Activated B cell treated with CpG ODN at 0.5 μM for 24 hours (primary cell): Measurements from ENCODE around the gene FBRS. TPM values are rescaled to one million over a fixed set of nuclear protein-coding genes. Genes with fewer than 3 reads are reported as not detected.
A peak's percentile ranks its signal among the peaks of the same experiment; 100 is the strongest.

Experiments used
- ATAC-seq: fragments of 200-7000 bp; cut with Tn5 transposase; one replicate; pipeline ENCODE4 v1.10.0; 2021; ENCODE audit warnings: low read depth, mild to moderate bottlenecking, moderate library complexity
- CTCF ChIA-PET: fragments of 350-600 bp; sonication (Branson Sonifier 250); formaldehyde crosslinking; loops from one replicate; lab custom pipeline; 2021; ENCODE audit warnings: antibody characterized with exemption; lab: Charles Lee
- POLR2A ChIA-PET: fragments of 350-600 bp; sonication (Branson Sonifier 250); formaldehyde crosslinking; loops from one replicate; lab custom pipeline; 2021; ENCODE audit warnings: antibody characterized with exemption; lab: Charles Lee
- DNase-seq: peaks from one replicate; pipeline ENCODE4 v3.0.0; 2022
- H3K27ac Mint-ChIP-seq: one replicate; pipeline ENCODE4 v1.8.0; 2020; ENCODE audit warnings: mixed read lengths
- H3K27me3 Mint-ChIP-seq: one replicate; pipeline ENCODE4 v1.8.0; 2021; ENCODE audit warnings: mixed read lengths
- H3K36me3 Mint-ChIP-seq: one replicate; pipeline ENCODE4 v1.8.0; 2021; ENCODE audit warnings: low read depth, mixed read lengths
- H3K4me1 Mint-ChIP-seq: one replicate; pipeline ENCODE4 v1.8.0; 2021; ENCODE audit warnings: mixed read lengths
- H3K4me3 Mint-ChIP-seq: one replicate; pipeline ENCODE4 v1.8.0; 2020; ENCODE audit warnings: mild to moderate bottlenecking, mixed read lengths
- H3K9me3 Mint-ChIP-seq: one replicate; pipeline ENCODE4 v1.8.0; 2020; ENCODE audit warnings: mixed read lengths
- CTCF ChIP-seq: fragments of 200-600 bp; IDR thresholded peaks from one replicate; pipeline ENCODE4 v1.8.0; 2022; ENCODE audit warnings: antibody characterized with exemption, mild to moderate bottlenecking
- intact Hi-C: fragments of 100-400 bp; cut with micrococcal nuclease; formaldehyde crosslinking; loops from one replicate; pipeline ENCODE4 v1.15.1; 2024
- total RNA-seq: library from RNA; stranded (reverse); gene quantifications from 2 replicates; pipeline ENCODE4 v1.2.3, GENCODE V29; 2022

The FBRS gene
- total RNA-seq, 1 donor from 2014 or later = 204 TPM

GRCh38 chr16:30697264-30698138, 39.3 kb downstream of the FBRS start:
- intact Hi-C loops = loop anchor here (1.0 to 10.0 kb wide), 16 partner anchors 18 to 327 kb away; partner anchors contain the start of genes CFAP119, DCTPP1, FBRS and PHKG2
- Mint-ChIP-seq H3K4me3 (peak overlapping the region; percentile 97), H3K27ac (peak overlapping the region; percentile 100), H3K27me3 (no peaks in the 10 kb centered on the region), H3K36me3 (peaks cover 30% of the 10 kb centered on the region), H3K9me3 (no peaks in the 10 kb centered on the region), H3K4me1 (peaks cover 30% of the 10 kb centered on the region)
- TF ChIP-seq CTCF = no peak
- POLR2A ChIA-PET = interaction anchor here (0.6 to 2.9 kb wide), 13 partner anchors 31 to 1252 kb away, joined by 3 to 38 read pairs (median 4); partner anchors contain the start of genes ARMC5, FBRS, PHKG2 and PRR14
- DNase-seq (no peak), ATAC-seq (peak; percentile 86)
- CTCF ChIA-PET = interaction anchor here (0.8 to 2.0 kb wide), 5 partner anchors 38 to 605 kb away, joined by 3 to 12 read pairs (median 4); partner anchors contain the start of genes FBRS and PRR14

GRCh38 chr16:30698139-30698815, 40.0 kb downstream of the FBRS start:
- peak overlapping the region; percentile 97 for H3K4me3 Mint-ChIP-seq
- ChIA-PET POLR2A (interaction anchor here (0.7 to 2.9 kb wide), 9 partner anchors 38 to 1875 kb away, joined by 3 to 38 read pairs (median 8); partner anchors contain the start of genes ATXN2L, FBRS, PRR14 and ZNF48), CTCF (interaction anchor here (2.0 kb wide), 1 partner anchor 48 kb away, joined by 10 read pairs; the partner anchor contains the start of gene PRR14)
- DNase-seq (peak; percentile 96), ATAC-seq (peak; percentile 75)
- peaks cover 35% of the 10 kb centered on the region for H3K36me3 Mint-ChIP-seq
- intact Hi-C loops = loop anchor here (1.0 to 10.0 kb wide), 16 partner anchors 17 to 327 kb away; partner anchors contain the start of genes CFAP119, DCTPP1, FBRS and PHKG2
- no peaks in the 10 kb centered on the region for H3K27me3 Mint-ChIP-seq
- TF ChIP-seq CTCF = no peak
- H3K9me3 Mint-ChIP-seq = no peaks in the 10 kb centered on the region
- peak overlapping the region; percentile 100 for H3K27ac Mint-ChIP-seq
- peaks cover 30% of the 10 kb centered on the region for H3K4me1 Mint-ChIP-seq

GRCh38 chr16:30698816-30699614, 40.8 kb downstream of the FBRS start, which contains the start of gene SRCAP:
Gene SRCAP, plus strand, starts transcription at chr16:30699171. Its CDS starts 1,654 bp downstream, at chr16:30700825.
- no peaks in the 10 kb centered on the region for H3K9me3 Mint-ChIP-seq
- H3K27ac Mint-ChIP-seq = peak within 1 kb of the TSS; percentile 100
- ATAC-seq (peak; percentile 29), DNase-seq (peak; percentile 77)
- POLR2A ChIA-PET = interaction anchor here (0.6 to 1.7 kb wide), 8 partner anchors 18 to 1875 kb away, joined by 3 to 25 read pairs (median 6); partner anchors contain the start of genes ATXN2L, FBRS and PRR14
- H3K36me3 Mint-ChIP-seq = peaks cover 38% of the 10 kb centered on the region
- intact Hi-C loops = loop anchor here (1.0 to 10.0 kb wide), 16 partner anchors 16 to 328 kb away; partner anchors contain the start of genes CFAP119, DCTPP1, FBRS and PHKG2
- peak within 1 kb of the TSS; percentile 97 for H3K4me3 Mint-ChIP-seq
- no peak for TF ChIP-seq CTCF
- CTCF ChIA-PET = no interaction called here
- H3K27me3 Mint-ChIP-seq = no peaks in the 10 kb centered on the region
- H3K4me1 Mint-ChIP-seq = peaks cover 22% of the 10 kb centered on the region

- Mint-ChIP-seq H3K4me3 (peak overlapping the region; percentile 97), H3K27ac (peak overlapping the region; percentile 95), H3K27me3 (no peaks in the 10 kb centered on the region), H3K9me3 (no peaks in the 10 kb centered on the region), H3K4me1 (peaks cover 22% of the 10 kb centered on the region), H3K36me3 (peaks cover 45% of the 10 kb centered on the region)
- no peak for DNase-seq
- ChIA-PET CTCF (no interaction called here), POLR2A (interaction anchor here (0.6 to 1.7 kb wide), 7 partner anchors 17 to 915 kb away, joined by 3 to 25 read pairs (median 5); partner anchors contain the start of genes FBRS, PRR14, ZNF629 and ZNF764)
- ATAC-seq = no peak
- intact Hi-C loops = loop anchor here (2.0 to 10.0 kb wide), 4 partner anchors 115 to 329 kb away; partner anchors contain the start of genes DCTPP1, TBC1D10B and ZNF747
- no peak for TF ChIP-seq CTCF
These were observed 41.4 kb downstream of the FBRS start for GRCh38 chr16:30699615-30700099.
